Measurements from ENCODE around the gene PTPRU. TPM values are rescaled to one million over a fixed set of nuclear protein-coding genes. Genes with fewer than 3 reads are reported as not detected.
"Not testable (repeated sequence)": the region's sequence is repeated elsewhere in the genome, so short reads cannot be mapped to it uniquely, and the experiment has no call there.

PTPRU gene
- total and polyA plus RNA-seq, 5 donors from 2014 or later: not detected

- no peaks in the 10 kb centered on the region for H3K9me3 Mint-ChIP-seq
- Histone ChIP-seq H3K4me1 (ENCODE audit: control insufficient read depth, insufficient read depth, low read length, poor library complexity, severe bottlenecking) (no peaks in the 10 kb centered on the region), H3K36me3 (ENCODE audit: control insufficient read depth, insufficient read depth, low read length) (no peaks in the 10 kb centered on the region), H3K4me3 (ENCODE audit: low read depth, low read length) (no peak overlapping the region), H3K27me3 (ENCODE audit: control insufficient read depth, insufficient read depth, low read length) (no peaks in the 10 kb centered on the region), H3K27ac (ENCODE audit: insufficient read depth, low read length, poor library complexity, severe bottlenecking) (no peak overlapping the region), H3K9me3 (ENCODE audit: control insufficient read depth in 2 of 2, low read length in 2 of 2) (no peaks in the 10 kb centered on the region)
- peaks cover 0 to 2% (median 0%) of the 10 kb centered on the region in 4 donors for H3K4me1 Mint-ChIP-seq
- H3K27me3 Mint-ChIP-seq: peaks cover 6% of the 10 kb centered on the region
- H3K27ac Mint-ChIP-seq: no peak overlapping the region
- ATAC-seq (ENCODE audit: low read depth in 2 of 2) (no peak), DNase-seq (no peak)
- H3K4me3 Mint-ChIP-seq: no peak overlapping the region
- H3K36me3 Mint-ChIP-seq: no peaks in the 10 kb centered on the region
These were observed 75.2 kb downstream of the PTPRU start for GRCh38 chr1:29311352-29312030.

- H3K4me3 ChIP-seq (ENCODE audit: low read depth, low read length): no peak overlapping the region
- no peaks in the 10 kb centered on the region for H3K27me3 ChIP-seq (ENCODE audit: control insufficient read depth, insufficient read depth, low read length)
- H3K4me1 Mint-ChIP-seq: peaks cover 0 to 2% (median 0%) of the 10 kb centered on the region in 4 donors
- H3K4me3 Mint-ChIP-seq: no peak overlapping the region
- no peak overlapping the region for H3K27ac ChIP-seq (ENCODE audit: insufficient read depth, low read length, poor library complexity, severe bottlenecking)
- H3K36me3 ChIP-seq (ENCODE audit: control insufficient read depth, insufficient read depth, low read length): no peaks in the 10 kb centered on the region
- no peak overlapping the region for H3K27ac Mint-ChIP-seq
- no peaks in the 10 kb centered on the region for H3K27me3 Mint-ChIP-seq
- no peaks in the 10 kb centered on the region for H3K36me3 Mint-ChIP-seq
- ATAC-seq (ENCODE audit: low read depth in 2 of 2) (no peak), DNase-seq (no peak)
- no peaks in the 10 kb centered on the region for H3K9me3 ChIP-seq (ENCODE audit: control insufficient read depth in 2 of 2, low read length in 2 of 2)
- no peaks in the 10 kb centered on the region for H3K9me3 Mint-ChIP-seq
- no peaks in the 10 kb centered on the region for H3K4me1 ChIP-seq (ENCODE audit: control insufficient read depth, insufficient read depth, low read length, poor library complexity, severe bottlenecking)
These were observed 76.4 kb downstream of the PTPRU start for GRCh38 chr1:29312469-29313461.

DNA sequence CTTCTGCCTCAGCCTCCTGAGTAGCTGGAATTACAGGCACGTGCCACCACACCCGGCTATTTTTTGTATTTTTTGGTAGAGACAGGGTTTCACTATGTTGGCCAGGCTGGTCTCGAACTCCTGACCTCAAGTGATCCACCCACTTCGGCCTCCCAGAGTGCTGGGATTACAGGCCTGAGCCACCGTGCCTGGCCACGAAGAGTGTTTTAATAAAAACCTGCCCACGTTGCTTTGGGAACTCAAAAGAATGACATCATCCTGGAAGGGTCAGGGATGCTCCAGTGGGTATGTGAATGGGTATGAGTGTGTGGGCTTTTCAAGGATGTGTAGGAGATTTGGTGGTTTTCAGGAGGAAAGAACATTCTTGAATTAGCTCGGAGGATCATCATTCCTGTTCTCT, 78.4 kb downstream of the PTPRU start:
- not testable (repeated sequence) for H3K27ac Mint-ChIP-seq; ATAC-seq (ENCODE audit: low read depth in 2 of 2); H3K36me3 ChIP-seq (ENCODE audit: control insufficient read depth, insufficient read depth, low read length); H3K9me3 ChIP-seq (ENCODE audit: control insufficient read depth in 2 of 2, low read length in 2 of 2); H3K27ac ChIP-seq (ENCODE audit: insufficient read depth, low read length, poor library complexity, severe bottlenecking); DNase-seq; H3K4me3 ChIP-seq (ENCODE audit: low read depth, low read length); H3K27me3 ChIP-seq (ENCODE audit: control insufficient read depth, insufficient read depth, low read length); H3K27me3 Mint-ChIP-seq; H3K4me1 ChIP-seq (ENCODE audit: control insufficient read depth, insufficient read depth, low read length, poor library complexity, severe bottlenecking); H3K36me3 Mint-ChIP-seq; H3K4me3 Mint-ChIP-seq; H3K9me3 Mint-ChIP-seq; H3K4me1 Mint-ChIP-seq

DNA sequence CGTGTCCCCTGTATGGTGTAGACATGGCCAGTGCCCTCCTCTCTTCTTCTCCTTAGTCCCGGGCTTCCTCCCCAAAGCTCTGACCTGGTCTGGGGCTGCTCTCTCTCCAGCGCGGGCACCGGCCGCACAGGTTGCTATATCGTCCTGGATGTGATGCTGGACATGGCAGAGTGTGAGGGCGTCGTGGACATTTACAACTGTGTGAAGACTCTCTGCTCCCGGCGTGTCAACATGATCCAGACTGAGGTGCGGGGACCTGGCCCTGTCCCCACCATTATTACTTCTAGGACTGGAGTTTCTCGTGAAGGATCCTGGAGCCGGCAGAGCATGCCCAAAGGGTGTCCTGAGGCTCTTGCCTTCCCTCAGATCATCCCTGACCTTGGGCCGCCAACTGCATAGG, 78.9 kb downstream of the PTPRU start:
- Histone ChIP-seq H3K9me3 (ENCODE audit: control insufficient read depth in 2 of 2, low read length in 2 of 2) (no peaks in the 10 kb centered on the region), H3K27me3 (ENCODE audit: control insufficient read depth, insufficient read depth, low read length) (no peaks in the 10 kb centered on the region), H3K27ac (ENCODE audit: insufficient read depth, low read length, poor library complexity, severe bottlenecking) (no peak overlapping the region), H3K4me1 (ENCODE audit: control insufficient read depth, insufficient read depth, low read length, poor library complexity, severe bottlenecking) (no peaks in the 10 kb centered on the region), H3K36me3 (ENCODE audit: control insufficient read depth, insufficient read depth, low read length) (no peaks in the 10 kb centered on the region), H3K4me3 (ENCODE audit: low read depth, low read length) (no peak overlapping the region)
- H3K4me3 Mint-ChIP-seq: no peak overlapping the region
- no peak for DNase-seq
- H3K27me3 Mint-ChIP-seq: no peaks in the 10 kb centered on the region
- ATAC-seq (ENCODE audit: low read depth in 2 of 2): no peak
- no peak overlapping the region for H3K27ac Mint-ChIP-seq
- no peaks in the 10 kb centered on the region for H3K36me3 Mint-ChIP-seq
- peaks cover 0 to 2% (median 0%) of the 10 kb centered on the region in 4 donors for H3K4me1 Mint-ChIP-seq
- no peaks in the 10 kb centered on the region for H3K9me3 Mint-ChIP-seq

- H3K9me3 Mint-ChIP-seq: no peaks in the 10 kb centered on the region
- no peak overlapping the region for H3K4me3 ChIP-seq (ENCODE audit: low read depth, low read length)
- ATAC-seq (ENCODE audit: low read depth in 2 of 2): no peak
These were observed 79.6 kb downstream of the PTPRU start for GRCh38 chr1:29315876-29316275.

GRCh38 chr1:29317063-29317915, 81.0 kb downstream of the PTPRU start:
- ATAC-seq (ENCODE audit: low read depth in 2 of 2) (no peak), DNase-seq (no peak)
- Mint-ChIP-seq H3K9me3 (no peaks in the 10 kb centered on the region), H3K27me3 (no peaks in the 10 kb centered on the region), H3K4me3 (no peak overlapping the region), H3K4me1 (peaks cover 0 to 2% (median 0%) of the 10 kb centered on the region in 4 donors), H3K27ac (no peak overlapping the region), H3K36me3 (no peaks in the 10 kb centered on the region)
- H3K4me3 ChIP-seq (ENCODE audit: low read depth, low read length): no peak overlapping the region
- no peak overlapping the region for H3K27ac ChIP-seq (ENCODE audit: insufficient read depth, low read length, poor library complexity, severe bottlenecking)
- no peaks in the 10 kb centered on the region for H3K27me3 ChIP-seq (ENCODE audit: control insufficient read depth, insufficient read depth, low read length)
- H3K36me3 ChIP-seq (ENCODE audit: control insufficient read depth, insufficient read depth, low read length): no peaks in the 10 kb centered on the region
- H3K9me3 ChIP-seq (ENCODE audit: control insufficient read depth in 2 of 2, low read length in 2 of 2): no peaks in the 10 kb centered on the region
- no peaks in the 10 kb centered on the region for H3K4me1 ChIP-seq (ENCODE audit: control insufficient read depth, insufficient read depth, low read length, poor library complexity, severe bottlenecking)

More at GRCh38 chr1:29315876-29316275, 79.6 kb downstream of the PTPRU start:
- H3K27ac ChIP-seq (ENCODE audit: insufficient read depth, low read length, poor library complexity, severe bottlenecking): no peak overlapping the region
- no peaks in the 10 kb centered on the region for H3K9me3 ChIP-seq (ENCODE audit: control insufficient read depth in 2 of 2, low read length in 2 of 2)
- Mint-ChIP-seq H3K4me3 (no peak overlapping the region), H3K36me3 (no peaks in the 10 kb centered on the region), H3K27ac (no peak overlapping the region), H3K27me3 (no peaks in the 10 kb centered on the region), H3K4me1 (peaks cover 0 to 2% (median 0%) of the 10 kb centered on the region in 4 donors)
- no peak for DNase-seq
- H3K4me1 ChIP-seq (ENCODE audit: control insufficient read depth, insufficient read depth, low read length, poor library complexity, severe bottlenecking): no peaks in the 10 kb centered on the region
- H3K36me3 ChIP-seq (ENCODE audit: control insufficient read depth, insufficient read depth, low read length): no peaks in the 10 kb centered on the region
- H3K27me3 ChIP-seq (ENCODE audit: control insufficient read depth, insufficient read depth, low read length): no peaks in the 10 kb centered on the region

DNA sequence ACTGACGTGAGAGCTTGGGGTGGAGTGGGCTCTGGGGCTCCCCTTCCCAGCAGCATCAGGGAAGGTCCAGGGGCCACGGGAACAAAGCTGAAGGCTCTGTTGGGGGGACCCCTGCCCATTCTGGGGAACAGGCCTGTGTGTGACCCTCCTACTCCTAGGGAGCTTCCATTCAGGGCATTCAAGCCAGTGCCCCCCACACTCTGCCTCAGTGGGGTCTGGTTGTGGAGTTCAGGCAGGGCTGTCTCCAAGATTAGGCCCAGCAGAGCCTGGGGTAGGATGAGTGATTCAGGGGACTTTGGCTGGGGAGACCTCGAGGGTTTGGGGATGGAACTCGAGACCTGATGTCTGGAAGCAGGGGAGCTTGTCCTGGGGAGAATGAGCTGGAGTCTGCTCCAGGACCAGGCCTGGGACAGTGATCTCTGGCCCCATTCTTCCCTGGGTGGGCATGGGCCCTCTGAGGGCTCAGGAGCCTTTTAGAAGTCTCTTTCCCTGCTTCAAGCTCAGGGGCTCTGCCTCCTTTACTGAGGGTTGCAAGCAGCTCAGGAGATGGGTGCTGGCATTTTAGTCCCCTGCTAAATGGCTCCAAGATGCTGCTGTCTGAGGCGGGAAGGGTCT, 81.7 kb downstream of the PTPRU start:
- ATAC-seq (ENCODE audit: low read depth in 2 of 2) (no peak), DNase-seq (no peak)
- H3K27ac Mint-ChIP-seq: peak overlapping the region in 1 of 3 donors; percentile 49
- Histone ChIP-seq H3K27ac (ENCODE audit: insufficient read depth, low read length, poor library complexity, severe bottlenecking) (no peak overlapping the region), H3K4me1 (ENCODE audit: control insufficient read depth, insufficient read depth, low read length, poor library complexity, severe bottlenecking) (no peaks in the 10 kb centered on the region), H3K9me3 (ENCODE audit: control insufficient read depth in 2 of 2, low read length in 2 of 2) (no peaks in the 10 kb centered on the region), H3K27me3 (ENCODE audit: control insufficient read depth, insufficient read depth, low read length) (no peaks in the 10 kb centered on the region), H3K4me3 (ENCODE audit: low read depth, low read length) (no peak overlapping the region), H3K36me3 (ENCODE audit: control insufficient read depth, insufficient read depth, low read length) (no peaks in the 10 kb centered on the region)
- no peak overlapping the region for H3K4me3 Mint-ChIP-seq
- H3K36me3 Mint-ChIP-seq: no peaks in the 10 kb centered on the region
- H3K27me3 Mint-ChIP-seq: no peaks in the 10 kb centered on the region
- no peaks in the 10 kb centered on the region for H3K9me3 Mint-ChIP-seq
- H3K4me1 Mint-ChIP-seq: peaks cover 0 to 2% (median 0%) of the 10 kb centered on the region in 4 donors
